OCI-LY3 (cell line): Measurements from ENCODE around the gene CCDC136.

ENCODE experiments used
- H2AFZ ChIP-seq: fragments of 200-600, 300-600 bp; shearing (Covaris generic); 2 replicates; pipeline ENCODE4 v1.6.0; 2014; ENCODE audit warnings: antibody characterized with exemption, low read depth, low read length
- H3K27ac ChIP-seq: fragments of 200-600, 300-600 bp; sonication (generic); 2 replicates; pipeline ENCODE4 v1.5.1; 2014; ENCODE audit warnings: mild to moderate bottlenecking, low read length, moderate library complexity, mixed read lengths
- H3K27me3 ChIP-seq: fragments of 200-600, 300-600 bp; sonication (generic); 2 replicates; pipeline ENCODE4 v1.6.1; 2014; ENCODE audit warnings: low read depth, low read length, mixed read lengths
- H3K36me3 ChIP-seq: fragments of 200-600, 300-600 bp; sonication (generic); replicated peaks from 2 replicates; pipeline ENCODE3; 2014; ENCODE audit warnings: low read depth, low read length, mixed read lengths
- H3K4me1 ChIP-seq: fragments of 300-600, 200-600 bp; sonication (generic); 2 replicates; pipeline ENCODE4 v1.6.1; 2014; ENCODE audit warnings: low read length, mixed read lengths
- H3K4me2 ChIP-seq: fragments of 200-600, 300-600 bp; sonication (generic); 2 replicates; pipeline ENCODE4 v1.6.1; 2014; ENCODE audit warnings: low read length, mixed read lengths
- H3K4me3 ChIP-seq: fragments of 300-600, 200-600 bp; sonication (generic); 2 replicates; pipeline ENCODE4 v1.5.1; 2014; ENCODE audit warnings: antibody characterized with exemption, mild to moderate bottlenecking, low read length, moderate library complexity
- H3K79me2 ChIP-seq: fragments of 300-600, 200-600 bp; shearing (Covaris generic); 2 replicates; pipeline ENCODE4 v1.6.1; 2014; ENCODE audit warnings: mild to moderate bottlenecking, low read length, mixed read lengths
- H3K9ac ChIP-seq: fragments of 300-600, 200-600 bp; shearing (Covaris generic); 2 replicates; pipeline ENCODE4 v1.6.0; 2014; ENCODE audit warnings: mild to moderate bottlenecking, low read length, moderate library complexity
- H3K9me3 ChIP-seq: fragments of 200-600, 300-600 bp; shearing (Covaris generic); 2 replicates; pipeline ENCODE4 v1.6.1; 2014; ENCODE audit warnings: low read length, mixed read lengths; ENCODE audit not compliant: insufficient read depth
- H4K20me1 ChIP-seq: fragments of 200-600, 300-600 bp; sonication (generic); 2 replicates; pipeline ENCODE4 v1.6.1; 2016; ENCODE audit warnings: low read length, mixed read lengths; ENCODE audit not compliant: insufficient read depth
- CTCF ChIP-seq: fragments of 200-600, 300-600 bp; sonication (generic); IDR thresholded peaks from 2 replicates; pipeline ENCODE4 v1.5.1; 2014; ENCODE audit warnings: antibody characterized with exemption, low read length, low read depth
- EZH2phosphoT487 ChIP-seq: fragments of 200-600 bp; shearing (Covaris generic); IDR thresholded peaks from 2 replicates; pipeline ENCODE4 v1.6.1; 2018; ENCODE audit warnings: antibody characterized with exemption, mixed run types, low read depth

CCDC136 gene

GRCh38 chr7:128848289-128849155, 56.8 kb downstream of the CCDC136 start:
- TF ChIP-seq CTCF = no peak
- no peak for TF ChIP-seq EZH2phosphoT487
- no peaks in the 10 kb centered on the region for H4K20me1 ChIP-seq
- H3K27me3 ChIP-seq = no peaks in the 10 kb centered on the region
- H3K4me2 ChIP-seq = no peak overlapping the region
- no peaks in the 10 kb centered on the region for H3K9me3 ChIP-seq
- H3K27ac ChIP-seq = no peak overlapping the region
- H3K4me3 ChIP-seq = no peak overlapping the region
- no peak overlapping the region for H2AFZ ChIP-seq
- no peaks in the 10 kb centered on the region for H3K36me3 ChIP-seq
- H3K4me1 ChIP-seq = no peaks in the 10 kb centered on the region; the same call in 1 of the 2 replicates
- no peak overlapping the region for H3K9ac ChIP-seq
- H3K79me2 ChIP-seq = no peaks in the 10 kb centered on the region

- TF ChIP-seq CTCF = no peak
- H3K36me3 ChIP-seq = no peaks in the 10 kb centered on the region
These were observed 57.4 kb downstream of the CCDC136 start for GRCh38 chr7:128849156-128849515.

GRCh38 chr7:128849804-128850490, 58.2 kb downstream of the CCDC136 start:
- no peak overlapping the region for H3K9ac ChIP-seq
- no peak overlapping the region for H3K4me3 ChIP-seq
- no peaks in the 10 kb centered on the region for H4K20me1 ChIP-seq
- H3K36me3 ChIP-seq = no peaks in the 10 kb centered on the region
- TF ChIP-seq EZH2phosphoT487 (no peak), CTCF (no peak)
- H3K9me3 ChIP-seq = no peaks in the 10 kb centered on the region
- H3K27me3 ChIP-seq = no peaks in the 10 kb centered on the region
- no peaks in the 10 kb centered on the region for H3K79me2 ChIP-seq
- H2AFZ ChIP-seq = no peak overlapping the region
- no peaks in the 10 kb centered on the region; the same call in 1 of the 2 replicates for H3K4me1 ChIP-seq
- no peak overlapping the region for H3K4me2 ChIP-seq
- H3K27ac ChIP-seq = no peak overlapping the region

More at GRCh38 chr7:128849156-128849515, 57.4 kb downstream of the CCDC136 start:
- no peak overlapping the region for H3K27ac ChIP-seq
- no peak overlapping the region for H2AFZ ChIP-seq
- H3K9me3 ChIP-seq = no peaks in the 10 kb centered on the region
- no peak overlapping the region for H3K4me2 ChIP-seq
- H3K4me1 ChIP-seq = no peaks in the 10 kb centered on the region; the same call in 1 of the 2 replicates
- no peaks in the 10 kb centered on the region for H3K79me2 ChIP-seq
- no peak overlapping the region for H3K4me3 ChIP-seq
- H4K20me1 ChIP-seq = no peaks in the 10 kb centered on the region
- H3K27me3 ChIP-seq = no peaks in the 10 kb centered on the region
- H3K9ac ChIP-seq = no peak overlapping the region

- Histone ChIP-seq H4K20me1 (no peaks in the 10 kb centered on the region), H3K27me3 (no peaks in the 10 kb centered on the region), H3K27ac (no peak overlapping the region), H3K36me3 (no peaks in the 10 kb centered on the region), H3K4me3 (no peak overlapping the region), H3K4me2 (no peak overlapping the region), H3K9me3 (no peaks in the 10 kb centered on the region), H3K9ac (no peak overlapping the region), H3K4me1 (no peaks in the 10 kb centered on the region; the same call in 1 of the 2 replicates), H3K79me2 (no peaks in the 10 kb centered on the region), H2AFZ (no peak overlapping the region)
- TF ChIP-seq EZH2phosphoT487 (no peak), CTCF (no peak)
These were observed 60.9 kb downstream of the CCDC136 start for GRCh38 chr7:128852537-128853254.
